Measurements from ENCODE around the gene DNMT3A.

DNA sequence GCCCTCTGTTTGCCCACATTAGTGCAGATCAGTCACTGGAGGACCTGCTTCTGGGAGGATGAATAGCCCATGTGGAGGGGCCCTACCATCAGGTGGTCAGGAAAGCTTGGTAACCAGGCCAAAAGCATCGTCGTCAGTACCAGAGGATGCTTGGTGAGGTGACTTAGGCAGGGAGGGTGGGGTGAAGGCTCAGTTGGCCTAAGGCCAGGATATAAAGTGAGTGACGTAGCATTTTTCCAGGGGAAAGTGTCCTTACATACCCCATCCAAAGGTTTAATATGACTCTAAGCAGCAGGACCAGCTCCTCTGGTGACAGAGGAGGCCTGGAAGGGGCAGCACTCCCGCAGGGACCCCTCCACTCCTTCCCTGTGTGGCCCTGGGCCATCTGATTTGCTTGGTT lies 27.7 kb upstream of the DNMT3A start:
- TF ChIP-seq POLR2AphosphoS5 (IDR thresholded peaks at IDR 0.05; ENCODE audit: borderline replicate concordance, low read depth, low read length) (no peak), EZH2 (IDR thresholded peaks at IDR 0.05) (no peak)
